HL-60 (cell line): ENCODE results near the gene ANKRD17.

ENCODE experiments used
- GABPA ChIP-seq: IDR thresholded peaks from 2 replicates; pipeline ENCODE4 v1.6.1; 2012; ENCODE audit warnings: low read depth
- POLR2AphosphoS5 ChIP-seq: IDR thresholded peaks from 2 replicates; pipeline ENCODE4 v1.6.1; 2012; ENCODE audit warnings: low read depth
- REST ChIP-seq: IDR thresholded peaks from 2 replicates; pipeline ENCODE4 v1.6.1; 2012; ENCODE audit warnings: low read depth; ENCODE audit not compliant: insufficient replicate concordance
- SPI1 ChIP-seq: IDR thresholded peaks from 2 replicates; pipeline ENCODE4 v1.6.1; 2012; ENCODE audit warnings: low read depth, mild to moderate bottlenecking, borderline replicate concordance
- TF ChIP-seq, protein P1 (sequence below): IDR thresholded peaks from one replicate; pipeline ENCODE4 v1.5.1; 2011; ENCODE audit warnings: low read length, control low read depth, inconsistent platforms; ENCODE audit not compliant: insufficient read depth

GRCh38 chr4:73250642-73251041 is 8.0 kb downstream of the ANKRD17 start:
- TF ChIP-seq POLR2AphosphoS5 (no peak), REST (no peak), GABPA (no peak), SPI1 (no peak)
- TF ChIP-seq, protein P1, sequence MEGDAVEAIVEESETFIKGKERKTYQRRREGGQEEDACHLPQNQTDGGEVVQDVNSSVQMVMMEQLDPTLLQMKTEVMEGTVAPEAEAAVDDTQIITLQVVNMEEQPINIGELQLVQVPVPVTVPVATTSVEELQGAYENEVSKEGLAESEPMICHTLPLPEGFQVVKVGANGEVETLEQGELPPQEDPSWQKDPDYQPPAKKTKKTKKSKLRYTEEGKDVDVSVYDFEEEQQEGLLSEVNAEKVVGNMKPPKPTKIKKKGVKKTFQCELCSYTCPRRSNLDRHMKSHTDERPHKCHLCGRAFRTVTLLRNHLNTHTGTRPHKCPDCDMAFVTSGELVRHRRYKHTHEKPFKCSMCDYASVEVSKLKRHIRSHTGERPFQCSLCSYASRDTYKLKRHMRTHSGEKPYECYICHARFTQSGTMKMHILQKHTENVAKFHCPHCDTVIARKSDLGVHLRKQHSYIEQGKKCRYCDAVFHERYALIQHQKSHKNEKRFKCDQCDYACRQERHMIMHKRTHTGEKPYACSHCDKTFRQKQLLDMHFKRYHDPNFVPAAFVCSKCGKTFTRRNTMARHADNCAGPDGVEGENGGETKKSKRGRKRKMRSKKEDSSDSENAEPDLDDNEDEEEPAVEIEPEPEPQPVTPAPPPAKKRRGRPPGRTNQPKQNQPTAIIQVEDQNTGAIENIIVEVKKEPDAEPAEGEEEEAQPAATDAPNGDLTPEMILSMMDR, result no peak
